ENCODE data around the gene MAPK13.

DNA sequence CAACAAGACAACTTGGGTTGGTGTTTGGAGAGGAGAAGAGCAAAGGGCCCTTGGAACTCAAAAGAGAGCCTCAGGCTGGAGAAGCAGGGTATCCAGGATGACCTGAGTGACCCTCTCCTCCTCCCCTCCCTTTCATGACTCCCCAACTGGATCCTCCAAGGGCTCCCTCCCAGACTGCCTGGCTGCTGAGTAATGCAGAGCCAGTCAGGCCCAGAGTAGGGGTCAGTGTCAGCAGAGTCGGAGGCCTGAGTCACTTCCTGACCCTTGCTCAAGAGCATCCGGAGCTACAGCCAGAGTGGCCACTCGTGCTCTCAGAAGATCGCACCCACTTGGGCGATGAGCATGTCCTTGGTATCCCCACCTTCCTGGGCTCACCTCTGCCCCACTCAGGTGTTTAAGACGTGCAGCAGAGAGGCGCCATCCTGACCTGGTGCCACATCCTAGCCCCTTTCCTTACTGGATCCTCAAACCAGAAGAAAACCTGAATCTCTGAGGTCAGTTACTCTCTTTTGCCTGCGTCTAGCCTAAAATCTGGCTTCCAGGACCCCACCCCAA lies 2.8 kb upstream of the MAPK13 start:
- no peak for TF ChIP-seq POLR2A (IDR thresholded peaks at IDR 0.05)
- TF ChIP-seq, protein P1, sequence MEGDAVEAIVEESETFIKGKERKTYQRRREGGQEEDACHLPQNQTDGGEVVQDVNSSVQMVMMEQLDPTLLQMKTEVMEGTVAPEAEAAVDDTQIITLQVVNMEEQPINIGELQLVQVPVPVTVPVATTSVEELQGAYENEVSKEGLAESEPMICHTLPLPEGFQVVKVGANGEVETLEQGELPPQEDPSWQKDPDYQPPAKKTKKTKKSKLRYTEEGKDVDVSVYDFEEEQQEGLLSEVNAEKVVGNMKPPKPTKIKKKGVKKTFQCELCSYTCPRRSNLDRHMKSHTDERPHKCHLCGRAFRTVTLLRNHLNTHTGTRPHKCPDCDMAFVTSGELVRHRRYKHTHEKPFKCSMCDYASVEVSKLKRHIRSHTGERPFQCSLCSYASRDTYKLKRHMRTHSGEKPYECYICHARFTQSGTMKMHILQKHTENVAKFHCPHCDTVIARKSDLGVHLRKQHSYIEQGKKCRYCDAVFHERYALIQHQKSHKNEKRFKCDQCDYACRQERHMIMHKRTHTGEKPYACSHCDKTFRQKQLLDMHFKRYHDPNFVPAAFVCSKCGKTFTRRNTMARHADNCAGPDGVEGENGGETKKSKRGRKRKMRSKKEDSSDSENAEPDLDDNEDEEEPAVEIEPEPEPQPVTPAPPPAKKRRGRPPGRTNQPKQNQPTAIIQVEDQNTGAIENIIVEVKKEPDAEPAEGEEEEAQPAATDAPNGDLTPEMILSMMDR (IDR thresholded peaks at IDR 0.05), result no peak

Data from testis (tissue), 2 donors.